Astrocyte (in vitro differentiated cells and primary cell): ENCODE measurements around the gene PIGU.
"Not testable (repeated sequence)": the region's sequence is repeated elsewhere in the genome, so short reads cannot be mapped to it uniquely, and the experiment has no call there.

Experiments
- EZH2 ChIP-seq: IDR thresholded peaks from 2 replicates; pipeline ENCODE4 v1.6.1; 2012; ENCODE audit warnings: mild to moderate bottlenecking, low read length, inconsistent platforms; ENCODE audit not compliant: insufficient read depth
- TF ChIP-seq, protein P1 (sequence below): IDR thresholded peaks from 2 replicates; pipeline ENCODE4 v1.5.1; 2011; ENCODE audit warnings: low read depth, mild to moderate bottlenecking, inconsistent platforms, low read length, moderate library complexity; ENCODE audit not compliant: insufficient read depth

GRCh38 chr20:34616913-34617312 lies 60.0 kb downstream of the PIGU start:
- TF ChIP-seq, protein P1, sequence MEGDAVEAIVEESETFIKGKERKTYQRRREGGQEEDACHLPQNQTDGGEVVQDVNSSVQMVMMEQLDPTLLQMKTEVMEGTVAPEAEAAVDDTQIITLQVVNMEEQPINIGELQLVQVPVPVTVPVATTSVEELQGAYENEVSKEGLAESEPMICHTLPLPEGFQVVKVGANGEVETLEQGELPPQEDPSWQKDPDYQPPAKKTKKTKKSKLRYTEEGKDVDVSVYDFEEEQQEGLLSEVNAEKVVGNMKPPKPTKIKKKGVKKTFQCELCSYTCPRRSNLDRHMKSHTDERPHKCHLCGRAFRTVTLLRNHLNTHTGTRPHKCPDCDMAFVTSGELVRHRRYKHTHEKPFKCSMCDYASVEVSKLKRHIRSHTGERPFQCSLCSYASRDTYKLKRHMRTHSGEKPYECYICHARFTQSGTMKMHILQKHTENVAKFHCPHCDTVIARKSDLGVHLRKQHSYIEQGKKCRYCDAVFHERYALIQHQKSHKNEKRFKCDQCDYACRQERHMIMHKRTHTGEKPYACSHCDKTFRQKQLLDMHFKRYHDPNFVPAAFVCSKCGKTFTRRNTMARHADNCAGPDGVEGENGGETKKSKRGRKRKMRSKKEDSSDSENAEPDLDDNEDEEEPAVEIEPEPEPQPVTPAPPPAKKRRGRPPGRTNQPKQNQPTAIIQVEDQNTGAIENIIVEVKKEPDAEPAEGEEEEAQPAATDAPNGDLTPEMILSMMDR: not testable (repeated sequence)
- not testable (repeated sequence) for TF ChIP-seq EZH2
